ENCODE measurements around the gene ARL15. TPM values are rescaled to one million over a fixed set of nuclear protein-coding genes. Genes with fewer than 3 reads are reported as not detected.

Gene ARL15
- total RNA-seq, 1 donor from 2014 or later: 29.5 TPM

DNA sequence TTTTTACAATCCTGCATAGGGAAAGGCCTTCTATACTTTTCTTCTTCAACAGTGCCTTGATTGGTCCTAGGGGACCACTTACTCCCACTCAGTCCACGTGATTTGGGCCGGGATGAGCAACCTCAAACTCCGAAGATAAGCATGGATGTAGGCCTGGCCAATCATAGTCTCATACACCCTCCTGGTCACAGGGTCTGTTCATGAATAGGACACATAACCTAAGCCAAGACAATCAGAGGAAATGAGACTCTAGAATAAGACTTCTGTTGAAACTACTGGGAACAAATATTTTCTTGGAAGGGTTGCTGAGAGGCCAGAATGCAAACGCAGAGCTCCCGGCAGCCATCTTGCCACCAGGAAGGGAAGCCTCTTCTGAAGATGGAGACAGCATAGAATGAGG lies 68.1 kb downstream of the ARL15 start:
- DNase-seq (no peak), ATAC-seq (no peak)
- H3K9me3 ChIP-seq: no peaks in the 10 kb centered on the region
- H3K36me3 ChIP-seq: no peaks in the 10 kb centered on the region
- intact Hi-C loops (cut with DNase I): loop anchor here (10.0 kb wide), 1 partner anchor 183 kb away; no protein-coding TSS in a partner anchor
- H3K27ac ChIP-seq: no peak overlapping the region
- H3K27me3 ChIP-seq: no peaks in the 10 kb centered on the region
- no peak for TF ChIP-seq CTCF (IDR thresholded peaks at IDR 0.05)
- H3K4me1 ChIP-seq: no peaks in the 10 kb centered on the region
- no peak overlapping the region for H3K4me3 ChIP-seq

DNA sequence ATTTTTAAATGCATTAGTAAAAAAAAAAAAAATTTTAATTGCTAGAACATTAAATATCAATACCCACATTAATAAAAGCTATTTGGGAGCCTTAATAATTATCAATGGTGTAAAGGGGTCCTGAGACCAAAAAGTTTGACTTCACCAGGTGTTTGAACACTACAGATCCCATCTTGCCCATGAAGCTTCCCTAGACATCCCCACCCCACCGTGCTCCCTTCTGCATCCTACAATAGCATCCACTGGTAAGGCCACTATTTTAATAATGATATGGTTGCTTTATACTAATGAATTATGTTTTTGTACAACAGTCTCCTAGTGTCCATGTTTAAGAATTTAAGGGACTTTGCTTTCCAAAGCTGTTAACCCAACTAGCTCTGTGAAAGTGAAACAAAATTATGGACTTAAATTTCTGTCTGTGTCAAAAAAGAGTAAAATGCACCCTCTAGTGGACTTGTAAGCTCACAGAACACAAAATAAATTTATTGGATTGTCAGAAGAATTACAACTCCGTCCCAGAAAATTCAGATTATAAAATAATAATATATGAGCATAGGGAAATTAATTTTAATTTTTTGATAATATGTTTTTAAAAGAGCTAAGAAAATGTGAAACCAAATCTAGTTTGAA lies 76.0 kb downstream of the ARL15 start:
- H3K9me3 ChIP-seq: no peaks in the 10 kb centered on the region
- intact Hi-C loops (cut with DNase I): no loop called here
- no peaks in the 10 kb centered on the region for H3K36me3 ChIP-seq
- no peaks in the 10 kb centered on the region for H3K27me3 ChIP-seq
- peaks cover 3% of the 10 kb centered on the region for H3K4me1 ChIP-seq
- ATAC-seq: no peak
- TF ChIP-seq CTCF (IDR thresholded peaks at IDR 0.05): peak; percentile 50
- DNase-seq: no peak
- H3K27ac ChIP-seq: no peak overlapping the region
- no peak overlapping the region for H3K4me3 ChIP-seq

- Histone ChIP-seq H3K4me1 (peaks cover 6% of the 10 kb centered on the region), H3K27ac (no peak overlapping the region), H3K27me3 (no peaks in the 10 kb centered on the region), H3K36me3 (no peaks in the 10 kb centered on the region), H3K4me3 (no peak overlapping the region), H3K9me3 (no peaks in the 10 kb centered on the region)
- DNase-seq (no peak), ATAC-seq (no peak)
- intact Hi-C loops (cut with DNase I): no loop called here
- TF ChIP-seq CTCF (IDR thresholded peaks at IDR 0.05): no peak
These were observed 79.3 kb downstream of the ARL15 start for GRCh38 chr5:54230936-54231685.

GRCh38 chr5:54229041-54229780 lies 81.2 kb downstream of the ARL15 start:
- intact Hi-C loops (cut with DNase I): no loop called here
- no peaks in the 10 kb centered on the region for H3K9me3 ChIP-seq
- DNase-seq: peak; percentile 81
- no peaks in the 10 kb centered on the region for H3K27me3 ChIP-seq
- no peak overlapping the region for H3K27ac ChIP-seq
- peaks cover 6% of the 10 kb centered on the region for H3K4me1 ChIP-seq
- TF ChIP-seq CTCF (IDR thresholded peaks at IDR 0.05): peak; percentile 99
- no peaks in the 10 kb centered on the region for H3K36me3 ChIP-seq
- peak; percentile 92 for ATAC-seq
- no peak overlapping the region for H3K4me3 ChIP-seq

DNA sequence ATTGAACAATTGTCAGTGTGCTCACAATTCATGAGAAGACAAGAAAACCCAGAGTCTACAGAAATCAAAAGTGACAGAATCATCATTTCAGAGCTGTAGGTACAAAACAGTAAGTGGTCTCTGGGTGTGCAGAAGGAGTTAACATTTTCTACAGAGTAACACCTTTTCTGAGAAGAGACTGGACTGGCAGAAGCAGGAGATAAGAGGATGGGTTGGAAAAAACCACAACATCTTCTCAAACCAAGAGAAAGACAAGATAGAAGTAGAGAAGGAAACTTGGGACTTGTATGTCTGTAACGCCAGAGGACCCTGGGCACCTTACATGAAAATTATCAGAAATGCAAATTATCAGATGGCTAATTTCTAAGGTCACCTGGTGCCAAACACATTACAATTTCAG lies 82.6 kb downstream of the ARL15 start:
- intact Hi-C loops (cut with DNase I): no loop called here
- TF ChIP-seq CTCF (IDR thresholded peaks at IDR 0.05): no peak
- H3K27me3 ChIP-seq: no peaks in the 10 kb centered on the region
- H3K9me3 ChIP-seq: no peaks in the 10 kb centered on the region
- H3K4me3 ChIP-seq: no peak overlapping the region
- DNase-seq (no peak), ATAC-seq (no peak)
- H3K27ac ChIP-seq: no peak overlapping the region
- peaks cover 6% of the 10 kb centered on the region for H3K4me1 ChIP-seq
- no peaks in the 10 kb centered on the region for H3K36me3 ChIP-seq
